Left hindlimb (tissue), 1 donor: Measurements from ENCODE around the gene ZNF124.

Experiments
- DNase-seq: peaks from one replicate; pipeline ENCODE4 v3.0.0-alpha.2; 2018

The ZNF124 gene

DNA sequence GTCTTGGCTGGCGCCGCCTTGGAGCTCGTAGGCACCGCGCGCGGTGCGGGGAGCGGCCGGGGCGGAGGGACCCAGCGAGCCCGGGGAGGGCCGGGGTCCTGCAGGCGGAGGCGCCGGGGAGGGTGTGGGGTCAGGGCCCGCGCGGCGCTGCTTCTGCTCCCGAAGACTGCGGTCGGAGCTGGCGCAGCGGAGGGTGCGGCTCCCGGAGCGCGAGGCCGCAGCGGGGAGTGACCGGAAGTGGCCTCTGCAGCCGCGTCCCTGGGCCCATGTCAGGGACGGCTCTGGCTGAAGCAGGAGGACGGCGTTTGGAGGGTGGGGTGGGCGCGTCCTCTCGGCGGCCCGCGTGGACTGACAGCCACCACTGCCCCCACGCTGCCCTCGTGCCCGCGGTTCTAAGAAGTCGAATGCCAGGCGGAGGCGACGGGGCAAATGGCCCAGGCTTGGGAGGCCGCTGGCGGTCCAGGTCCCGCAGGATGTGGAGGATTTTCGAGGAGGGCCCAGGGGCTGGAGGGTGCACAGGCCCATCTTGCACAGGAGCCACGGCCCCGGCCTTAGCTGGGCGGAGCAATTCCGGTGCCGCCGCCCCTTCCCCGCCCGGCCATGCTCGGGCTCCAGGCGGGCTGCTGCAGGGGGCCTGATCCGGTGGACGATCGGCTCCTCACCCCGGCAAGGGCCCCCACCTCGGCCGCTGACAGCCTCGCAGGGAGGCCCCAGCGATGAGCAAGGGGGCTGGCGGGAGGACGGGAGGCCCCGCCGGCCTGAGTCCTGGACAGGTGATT is 59.9 kb downstream of the ZNF124 start:
- peak; percentile 72 for DNase-seq

DNA sequence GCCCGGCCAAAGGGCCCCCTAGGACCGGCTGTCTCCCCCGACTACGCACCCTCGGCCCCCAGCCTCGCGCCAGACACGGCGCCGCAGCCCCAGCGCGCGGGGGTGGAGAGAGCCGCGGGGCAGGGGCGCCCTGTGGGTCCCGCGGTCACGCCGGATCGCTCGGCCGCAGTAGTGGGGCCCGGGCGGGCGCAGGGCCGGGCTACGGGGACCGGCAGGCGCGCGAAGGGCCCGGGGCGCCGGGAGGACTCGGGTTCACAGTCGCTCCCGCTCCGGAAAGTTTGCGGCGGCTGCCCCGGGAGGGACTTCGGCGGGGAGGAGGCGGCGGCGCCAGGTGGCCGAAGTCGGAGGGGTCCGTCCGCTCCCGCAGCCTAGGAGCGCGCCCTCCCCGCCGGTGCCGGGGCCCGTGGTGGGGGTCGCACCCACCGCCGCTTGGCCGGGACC is 60.5 kb downstream of the ZNF124 start:
- DNase-seq = no peak

GRCh38 chr1:247110627-247111258 is 61.1 kb downstream of the ZNF124 start:
- DNase-seq = no peak

DNA sequence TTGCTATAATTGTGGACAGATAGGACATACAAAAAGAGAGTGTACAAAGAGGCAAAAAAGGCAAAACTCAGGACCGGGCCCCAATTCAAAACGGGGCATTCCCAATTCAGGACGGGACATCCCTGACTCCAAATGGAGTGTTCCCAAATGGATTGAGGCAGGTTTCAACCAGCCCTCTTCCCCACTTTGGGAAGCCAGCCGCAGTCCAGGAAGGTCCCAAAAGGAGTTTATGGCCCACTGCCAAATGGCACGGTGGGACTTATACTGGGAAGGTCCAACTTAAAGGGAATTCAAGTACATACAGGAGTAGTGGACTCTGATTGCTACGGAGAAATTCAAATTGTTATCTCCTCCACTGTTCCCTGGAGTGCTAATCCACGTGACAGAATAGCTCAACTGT is 64.1 kb downstream of the ZNF124 start:
- no peak for DNase-seq

- DNase-seq = no peak
These were observed 65.9 kb downstream of the ZNF124 start for GRCh38 chr1:247105966-247106365.
